Endothelial cell of coronary artery (primary cell): ENCODE results near the gene SPRTN. TPM values are rescaled to one million over a fixed set of nuclear protein-coding genes. Genes with fewer than 3 reads are reported as not detected.

ENCODE experiments used
- total RNA-seq: library from RNA; depleted of rRNA; stranded (reverse); fragments of >200 nt; gene quantifications from 2 replicates; pipeline ENCODE4 v1.2.3, GENCODE V29; 2014

Gene SPRTN, protein sequence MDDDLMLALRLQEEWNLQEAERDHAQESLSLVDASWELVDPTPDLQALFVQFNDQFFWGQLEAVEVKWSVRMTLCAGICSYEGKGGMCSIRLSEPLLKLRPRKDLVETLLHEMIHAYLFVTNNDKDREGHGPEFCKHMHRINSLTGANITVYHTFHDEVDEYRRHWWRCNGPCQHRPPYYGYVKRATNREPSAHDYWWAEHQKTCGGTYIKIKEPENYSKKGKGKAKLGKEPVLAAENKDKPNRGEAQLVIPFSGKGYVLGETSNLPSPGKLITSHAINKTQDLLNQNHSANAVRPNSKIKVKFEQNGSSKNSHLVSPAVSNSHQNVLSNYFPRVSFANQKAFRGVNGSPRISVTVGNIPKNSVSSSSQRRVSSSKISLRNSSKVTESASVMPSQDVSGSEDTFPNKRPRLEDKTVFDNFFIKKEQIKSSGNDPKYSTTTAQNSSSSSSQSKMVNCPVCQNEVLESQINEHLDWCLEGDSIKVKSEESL
- total RNA-seq = 19.5 and 29.7 TPM in 2 replicates

DNA sequence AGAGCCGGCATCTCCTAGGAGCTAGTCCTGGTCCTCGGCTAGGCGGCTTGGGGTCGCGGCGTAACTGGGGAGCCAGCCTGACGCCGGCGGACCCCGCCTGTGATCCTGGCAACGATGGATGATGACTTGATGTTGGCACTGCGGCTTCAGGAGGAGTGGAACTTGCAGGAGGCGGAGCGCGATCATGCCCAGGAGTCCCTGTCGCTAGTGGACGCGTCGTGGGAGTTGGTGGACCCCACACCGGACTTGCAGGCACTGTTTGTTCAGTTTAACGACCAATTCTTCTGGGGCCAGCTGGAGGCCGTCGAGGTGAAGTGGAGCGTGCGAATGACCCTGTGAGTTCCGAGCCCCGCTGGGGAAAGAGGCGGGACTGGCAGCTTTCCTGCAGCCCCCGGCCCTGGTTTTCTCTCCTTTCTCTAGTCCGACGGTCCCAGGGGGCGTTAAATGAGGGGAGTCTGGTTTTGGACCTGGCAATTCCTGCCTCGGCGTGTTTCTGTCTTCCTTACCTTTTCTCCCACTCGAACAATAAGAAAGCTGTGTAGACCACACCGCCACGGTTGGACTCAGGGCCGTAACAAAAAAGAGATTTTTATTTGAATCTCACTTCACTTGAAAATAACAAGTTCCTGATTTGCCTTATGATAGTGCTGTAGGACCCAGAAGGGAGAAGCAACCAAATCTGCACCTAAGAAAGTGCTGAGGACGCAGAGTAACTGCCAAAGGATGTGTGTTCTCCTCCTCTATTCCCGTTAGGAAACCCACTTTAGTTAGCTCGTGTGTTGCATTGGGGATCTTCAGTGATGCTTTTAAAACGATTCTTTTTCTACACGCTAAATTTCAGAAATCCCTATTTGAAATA is at the start of gene SPRTN:
TSS of gene SPRTN (plus strand) at position 24 of the 859 bp plus-strand sequence. CDS start at position 115, 91 bp downstream.

DNA sequence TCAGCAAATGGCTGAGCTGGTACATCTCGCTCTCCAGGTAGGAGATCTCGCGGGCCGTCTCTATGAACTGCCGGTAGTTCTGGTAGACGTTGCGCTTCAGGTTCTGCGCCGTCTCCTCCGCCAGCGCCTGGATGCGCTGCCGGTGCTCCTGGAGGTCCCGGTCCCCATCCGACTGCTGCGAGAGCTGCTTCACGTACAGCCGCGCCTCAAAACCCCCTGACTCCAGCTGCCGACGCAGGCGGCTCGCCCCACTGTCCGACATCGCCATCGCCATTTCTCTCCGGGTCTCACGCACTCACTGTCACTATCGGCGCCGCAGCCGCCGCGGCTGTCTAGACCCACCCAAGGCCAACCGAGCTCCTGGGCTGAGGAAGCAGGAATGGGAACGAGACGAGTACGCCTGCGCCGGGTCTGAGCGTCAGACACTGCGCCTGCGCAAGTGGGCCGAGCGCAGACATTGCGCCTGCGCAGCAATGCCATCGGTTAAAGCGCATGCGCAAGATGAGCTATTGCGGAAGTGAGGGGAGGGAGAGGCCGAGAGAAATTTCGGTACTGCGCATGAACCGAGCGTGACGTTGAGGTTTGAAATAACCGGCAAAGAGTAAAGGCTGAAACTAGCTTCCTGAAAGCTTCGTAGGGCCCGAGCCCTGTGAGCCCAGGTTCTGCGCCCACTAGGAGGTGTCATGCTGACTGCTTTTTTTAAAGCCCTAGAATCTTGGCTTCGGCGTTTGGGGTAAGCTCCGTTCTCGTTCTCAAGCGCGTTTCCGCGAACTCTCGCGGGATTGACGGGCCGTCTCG is 422 bp upstream of the SPRTN start, which contains the start of gene EXOC8:
TSS of gene EXOC8 (minus strand) at position 381 of the 798 bp plus-strand sequence. CDS start at position 274, 107 bp downstream.

Other genes with a start within 250 kb of the SPRTN start
- gene TRIM67, start 176.2 kb upstream of the SPRTN start, total RNA-seq = not detected in 2 replicates
- 44.8 and 54.3 TPM in 2 replicates for gene GNPAT, start 97.1 kb upstream of the SPRTN start, total RNA-seq
- gene EXOC8, start 441 bp upstream of the SPRTN start, total RNA-seq = 19.0 and 27.9 TPM in 2 replicates
- gene EGLN1, start 84.0 kb downstream of the SPRTN start, total RNA-seq = 65.9 and 112 TPM in 2 replicates
- 31.3 and 33.0 TPM in 2 replicates for gene TSNAX, start 190.4 kb downstream of the SPRTN start, total RNA-seq